DOHH2 (cell line): ENCODE measurements around the gene RIPK4.

Experiments
- EZH2phosphoT487 ChIP-seq: fragments of 200-600 bp; sonication (generic); IDR thresholded peaks from 2 replicates; pipeline ENCODE4 v1.6.1; 2017; ENCODE audit warnings: borderline replicate concordance, mild to moderate bottlenecking, antibody characterized with exemption, low read length, moderate library complexity, mixed read lengths
- TF ChIP-seq, protein P1 (sequence below): fragments of 200-600 bp; sonication (generic); IDR thresholded peaks from one replicate; pipeline ENCODE4 v1.5.1; 2014; ENCODE audit warnings: antibody characterized with exemption, mild to moderate bottlenecking, low read depth, low read length; ENCODE audit not compliant: poor library complexity, severe bottlenecking

DNA sequence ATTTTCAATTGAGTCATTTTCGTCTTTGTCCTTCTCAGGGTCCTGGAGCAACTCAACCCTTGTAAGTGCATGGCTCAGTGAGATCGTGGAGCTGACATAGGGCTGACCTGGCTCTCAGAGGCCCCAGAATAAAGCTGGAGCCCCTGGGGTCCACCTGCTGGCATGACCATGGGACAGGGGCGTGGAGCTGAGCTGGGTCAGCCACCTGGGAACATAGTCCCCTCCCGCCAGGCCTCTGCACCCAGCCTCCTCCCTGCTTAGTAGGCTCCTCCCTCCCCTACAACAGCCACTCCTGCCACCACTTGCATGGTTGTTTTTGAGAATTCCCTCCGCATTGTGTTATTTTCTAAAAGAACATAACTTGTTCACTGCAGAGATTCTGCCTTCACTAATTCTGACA is 3.1 kb upstream of the RIPK4 start:
- TF ChIP-seq, protein P1, sequence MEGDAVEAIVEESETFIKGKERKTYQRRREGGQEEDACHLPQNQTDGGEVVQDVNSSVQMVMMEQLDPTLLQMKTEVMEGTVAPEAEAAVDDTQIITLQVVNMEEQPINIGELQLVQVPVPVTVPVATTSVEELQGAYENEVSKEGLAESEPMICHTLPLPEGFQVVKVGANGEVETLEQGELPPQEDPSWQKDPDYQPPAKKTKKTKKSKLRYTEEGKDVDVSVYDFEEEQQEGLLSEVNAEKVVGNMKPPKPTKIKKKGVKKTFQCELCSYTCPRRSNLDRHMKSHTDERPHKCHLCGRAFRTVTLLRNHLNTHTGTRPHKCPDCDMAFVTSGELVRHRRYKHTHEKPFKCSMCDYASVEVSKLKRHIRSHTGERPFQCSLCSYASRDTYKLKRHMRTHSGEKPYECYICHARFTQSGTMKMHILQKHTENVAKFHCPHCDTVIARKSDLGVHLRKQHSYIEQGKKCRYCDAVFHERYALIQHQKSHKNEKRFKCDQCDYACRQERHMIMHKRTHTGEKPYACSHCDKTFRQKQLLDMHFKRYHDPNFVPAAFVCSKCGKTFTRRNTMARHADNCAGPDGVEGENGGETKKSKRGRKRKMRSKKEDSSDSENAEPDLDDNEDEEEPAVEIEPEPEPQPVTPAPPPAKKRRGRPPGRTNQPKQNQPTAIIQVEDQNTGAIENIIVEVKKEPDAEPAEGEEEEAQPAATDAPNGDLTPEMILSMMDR: no peak
- no peak for TF ChIP-seq EZH2phosphoT487
